PC-3 (cell line): Measurements from ENCODE around the gene ZNF45. TPM values are rescaled to one million over a fixed set of nuclear protein-coding genes. Genes with fewer than 3 reads are reported as not detected.

Source experiments
- ATAC-seq: fragments of 200-7000 bp; cut with Tn5 transposase; 2 replicates; pipeline ENCODE4 v1.9.1; 2020; ENCODE audit warnings: mild to moderate bottlenecking, moderate library complexity
- BruUV-seq: library from RNA; stranded (reverse); fragments of 400-500 nt; replicated peaks from 2 replicates; lab custom pipeline; 2021; lab: Mats Ljungman, UMichigan
- CTCF ChIA-PET: fragments of 300-600 bp; sonication (Branson Sonifier 250); formaldehyde crosslinking; loops from one replicate; lab custom pipeline; 2022; ENCODE audit warnings: antibody characterized with exemption; lab: Charles Lee
- POLR2A ChIA-PET: fragments of 300-600 bp; sonication (Branson Sonifier 250); formaldehyde crosslinking; loops from one replicate; lab custom pipeline; 2022; ENCODE audit warnings: antibody characterized with exemption; ENCODE audit not compliant: unreplicated experiment; lab: Charles Lee
- DNase-seq: peaks from one replicate; pipeline ENCODE4 v3.0.0-alpha.2; 2015
- H2AFZ ChIP-seq: fragments of 300-600 bp; sonication (generic); 2 replicates; pipeline ENCODE4 v1.6.0; 2016; ENCODE audit warnings: antibody characterized with exemption, low read length
- H3F3A ChIP-seq: fragments of 300-600 bp; sonication (generic); one replicate; pipeline ENCODE4 v1.6.0; 2017; ENCODE audit warnings: antibody characterized with exemption, low read length, control low read depth, mild to moderate bottlenecking; ENCODE audit not compliant: unreplicated experiment
- H3K27ac ChIP-seq: fragments of 300-600 bp; sonication (generic); 2 replicates; pipeline ENCODE4 v1.5.1; 2016; ENCODE audit warnings: mild to moderate bottlenecking, low read length
- H3K27me3 ChIP-seq: fragments of 300-600 bp; sonication (generic); 2 replicates; pipeline ENCODE4 v1.6.1; 2016; ENCODE audit warnings: low read length, mixed read lengths
- H3K36me3 ChIP-seq: fragments of 300-600 bp; sonication (generic); 2 replicates; pipeline ENCODE4 v1.6.1; 2016; ENCODE audit warnings: low read depth, mixed run types, low read length, mixed read lengths
- H3K4me1 ChIP-seq: fragments of 300-600 bp; sonication (generic); 2 replicates; pipeline ENCODE4 v1.5.1; 2016; ENCODE audit warnings: low read length; ENCODE audit not compliant: insufficient read depth
- H3K4me2 ChIP-seq: fragments of 300-600 bp; sonication (generic); 2 replicates; pipeline ENCODE4 v1.6.0; 2016; ENCODE audit warnings: low read length
- H3K4me3 ChIP-seq: fragments of 300-600 bp; sonication (generic); 2 replicates; pipeline ENCODE4 v1.5.1; 2016; ENCODE audit warnings: mild to moderate bottlenecking, low read length, mixed read lengths
- H3K79me2 ChIP-seq: fragments of 300-600 bp; sonication (generic); 2 replicates; pipeline ENCODE4 v1.6.1; 2017; ENCODE audit warnings: low read length, mixed read lengths
- H3K9ac ChIP-seq: fragments of 300-600 bp; sonication (generic); 2 replicates; pipeline ENCODE4 v1.6.0; 2016; ENCODE audit warnings: mild to moderate bottlenecking, low read length
- H3K9me2 ChIP-seq: fragments of 300-600 bp; sonication (generic); replicated peaks from 2 replicates; pipeline ENCODE4 v1.6.1; 2016; ENCODE audit warnings: mixed run types, low read length, mixed read lengths
- H3K9me3 ChIP-seq: fragments of 300-600 bp; sonication (generic); 2 replicates; pipeline ENCODE4 v1.6.1; 2016; ENCODE audit warnings: low read length, mixed read lengths
- H4K20me1 ChIP-seq: fragments of 300-600 bp; sonication (generic); 2 replicates; pipeline ENCODE4 v1.6.1; 2016; ENCODE audit warnings: low read length, mixed read lengths
- CTCF ChIP-seq: fragments of 300-600 bp; sonication (generic); conservative IDR thresholded peaks from 2 replicates; pipeline ENCODE4 v1.5.1; 2017; ENCODE audit warnings: antibody characterized with exemption, low read depth, mild to moderate bottlenecking, low read length
- EZH2 ChIP-seq: fragments of 300-600 bp; sonication (generic); IDR thresholded peaks from one replicate; pipeline ENCODE4 v1.6.1; 2017; ENCODE audit warnings: antibody characterized with exemption, mild to moderate bottlenecking, low read length; ENCODE audit not compliant: unreplicated experiment
- EZH2phosphoT487 ChIP-seq: fragments of 300-600 bp; sonication (generic); IDR thresholded peaks from 2 replicates; pipeline ENCODE4 v1.6.1; 2018; ENCODE audit warnings: mild to moderate bottlenecking, antibody characterized with exemption, low read length, borderline replicate concordance
- intact Hi-C: fragments of 100-400 bp; cut with micrococcal nuclease; formaldehyde crosslinking; loops from 2 replicates; pipeline ENCODE4 v1.9.0; 2023
- total RNA-seq: library from RNA; depleted of rRNA; stranded (reverse); fragments of >200 nt; gene quantifications from 2 replicates; pipeline ENCODE4 v1.2.3, GENCODE V29; 2014

The ZNF45 gene
- total RNA-seq, 1 experiment from 2014 or later: 5.8 TPM

DNA sequence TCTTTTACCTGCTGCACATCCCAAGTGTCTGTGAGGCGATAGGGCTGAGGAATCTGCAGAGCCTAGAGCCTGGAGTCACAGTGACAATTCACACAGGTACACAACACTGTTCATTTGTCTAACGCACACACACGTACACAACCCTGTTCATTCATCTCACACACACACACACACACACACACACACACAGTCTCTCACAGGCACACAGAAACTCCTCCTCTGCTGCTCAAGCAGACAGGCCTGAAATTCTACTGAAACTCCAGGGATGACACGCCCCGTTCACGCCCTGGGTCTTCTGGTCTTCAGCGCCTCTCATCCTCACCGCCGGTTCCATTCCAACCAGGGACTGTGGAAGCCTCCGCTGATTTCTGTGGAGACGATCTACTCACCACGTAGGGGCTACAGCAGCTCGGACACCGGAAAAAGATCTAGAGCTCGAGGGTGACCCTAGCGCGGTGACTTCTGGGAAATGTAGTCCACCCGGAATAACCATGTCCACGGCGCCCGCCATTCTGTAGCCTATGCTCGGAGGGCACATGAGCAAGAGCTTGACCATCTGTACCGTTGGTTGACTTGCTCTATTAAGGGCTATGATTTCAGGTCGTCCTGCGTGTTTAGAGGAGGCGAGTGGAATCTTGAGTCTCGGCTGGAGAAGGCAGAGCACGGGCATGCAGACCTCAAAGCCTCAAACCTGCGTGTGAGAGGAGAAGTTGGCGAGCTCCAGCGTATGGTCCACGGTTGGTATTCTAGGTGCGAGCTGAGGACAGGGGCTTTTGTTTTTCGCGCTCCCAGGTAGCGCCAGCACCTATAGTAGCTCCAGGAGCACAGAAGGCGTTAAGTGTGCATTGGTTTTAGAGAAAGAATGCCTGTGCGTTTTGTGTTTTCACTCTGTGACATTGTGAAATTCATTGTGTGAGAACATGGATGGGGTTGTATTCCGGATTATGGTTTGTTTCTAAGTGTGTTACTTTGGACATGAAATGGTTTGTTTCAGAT lies 33.4 kb downstream of the ZNF45 start:
- Histone ChIP-seq H3K27me3 (no peaks in the 10 kb centered on the region), H3K9me2 (no peaks in the 10 kb centered on the region), H3K79me2 (no peaks in the 10 kb centered on the region), H3F3A (no peaks in the 10 kb centered on the region), H3K4me3 (no peak overlapping the region), H3K9me3 (no peaks in the 10 kb centered on the region), H3K36me3 (no peaks in the 10 kb centered on the region), H3K9ac (no peak overlapping the region), H3K4me2 (no peak overlapping the region), H2AFZ (no peak overlapping the region), H3K27ac (no peak overlapping the region), H4K20me1 (no peaks in the 10 kb centered on the region), H3K4me1 (no peaks in the 10 kb centered on the region)
- ChIA-PET POLR2A (no interaction called here), CTCF (no interaction called here)
- no peak for ATAC-seq
- BruUV-seq: no TSS peak
- no peak for DNase-seq
- intact Hi-C loops: no loop called here
- TF ChIP-seq EZH2phosphoT487 (no peak), EZH2 (no peak), CTCF (no peak)

GRCh38 chr19:43895727-43896308 lies 39.3 kb downstream of the ZNF45 start:
- Histone ChIP-seq H3K4me3 (no peak overlapping the region), H3K9me3 (no peaks in the 10 kb centered on the region; the same call in 1 of the 2 replicates), H3K27ac (no peak overlapping the region), H3K4me2 (no peak overlapping the region), H3K4me1 (no peaks in the 10 kb centered on the region), H3K36me3 (no peaks in the 10 kb centered on the region; the same call in 1 of the 2 replicates), H3K27me3 (no peaks in the 10 kb centered on the region), H3F3A (no peaks in the 10 kb centered on the region), H3K79me2 (no peaks in the 10 kb centered on the region), H3K9me2 (no peaks in the 10 kb centered on the region), H4K20me1 (no peaks in the 10 kb centered on the region), H2AFZ (no peak overlapping the region), H3K9ac (no peak overlapping the region)
- ATAC-seq (no peak), DNase-seq (no peak)
- intact Hi-C loops: no loop called here
- TF ChIP-seq EZH2 (no peak), EZH2phosphoT487 (no peak)
- BruUV-seq: no TSS peak
- POLR2A ChIA-PET: no interaction called here
- CTCF ChIA-PET: no interaction called here

DNA sequence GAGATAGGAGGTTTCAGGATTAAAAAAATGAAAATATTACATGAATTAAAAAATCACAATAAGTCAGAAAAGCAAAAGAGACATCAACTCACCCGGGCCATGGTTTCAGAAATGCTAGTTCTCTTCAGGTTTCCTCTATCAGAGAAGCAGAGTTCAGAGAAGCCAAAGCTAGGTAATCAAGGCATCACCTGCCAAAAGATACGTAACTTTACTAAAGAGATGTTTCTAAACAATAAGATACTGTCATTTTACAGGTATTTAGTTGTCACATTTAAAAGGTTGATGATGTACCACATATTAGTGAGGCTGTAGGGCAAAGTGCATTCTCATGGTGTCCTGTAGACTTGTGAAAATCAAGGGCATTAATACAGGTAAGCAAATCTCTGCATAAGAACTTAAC lies 51.2 kb downstream of the ZNF45 start, which contains the start of gene ZNF404:
Gene ZNF404, minus strand, starts transcription at position 101 of the 400 bp plus-strand sequence.
- DNase-seq (no peak), ATAC-seq (no peak)
- ChIA-PET POLR2A (no interaction called here), CTCF (no interaction called here)
- no peak within 1 kb of the TSS for H3K4me2 ChIP-seq
- no peak within 1 kb of the TSS for H3K4me3 ChIP-seq
- no peaks in the 10 kb centered on the region for H3K27me3 ChIP-seq
- no peaks in the 10 kb centered on the region for H3K4me1 ChIP-seq
- intact Hi-C loops: no loop called here
- H3K9me2 ChIP-seq: no peaks in the 10 kb centered on the region
- H2AFZ ChIP-seq: no peak within 1 kb of the TSS
- H4K20me1 ChIP-seq: no peaks in the 10 kb centered on the region
- peaks cover 6% of the 10 kb centered on the region; the same call in 1 of the 2 replicates for H3K9me3 ChIP-seq
- no peak for TF ChIP-seq EZH2phosphoT487
- no peak for TF ChIP-seq EZH2
- TF ChIP-seq CTCF: no peak
- H3K9ac ChIP-seq: no peak within 1 kb of the TSS
- H3F3A ChIP-seq: no peaks in the 10 kb centered on the region
- H3K36me3 ChIP-seq: no peaks in the 10 kb centered on the region
- BruUV-seq: no TSS peak
- H3K79me2 ChIP-seq: no peaks in the 10 kb centered on the region
- no peak within 1 kb of the TSS for H3K27ac ChIP-seq
